SJCRH30 (cell line): ENCODE results near the gene DAPK1. TPM values are rescaled to one million over a fixed set of nuclear protein-coding genes. Genes with fewer than 3 reads are reported as not detected.
A peak's percentile ranks its signal among the peaks of the same experiment; 100 is the strongest.

Source experiments
- DNase-seq, 2 experiments: peaks; one replicate each; pipeline ENCODE4 v3.0.0-alpha.2; 2015 to 2020
- H3K27ac ChIP-seq: fragments of 250-450 bp; sonication (Bioruptor Pico); 2 replicates; pipeline ENCODE4 v1.5.1; 2020; ENCODE audit warnings: mild to moderate bottlenecking, moderate library complexity
- H3K27me3 ChIP-seq: fragments of 250-450 bp; sonication (Bioruptor Pico); 2 replicates; pipeline ENCODE4 v1.5.1; 2020; ENCODE audit warnings: mild to moderate bottlenecking, moderate library complexity
- H3K36me3 ChIP-seq: fragments of 250-450 bp; sonication (Bioruptor Pico); 2 replicates; pipeline ENCODE4 v1.5.1; 2020; ENCODE audit warnings: mild to moderate bottlenecking, moderate library complexity
- H3K4me1 ChIP-seq: fragments of 250-450 bp; sonication (Bioruptor Pico); 2 replicates; pipeline ENCODE4 v1.5.1; 2020; ENCODE audit warnings: mild to moderate bottlenecking, moderate library complexity
- H3K4me3 ChIP-seq: fragments of 250-450 bp; sonication (Bioruptor Pico); 2 replicates; pipeline ENCODE4 v1.5.1; 2020; ENCODE audit warnings: mild to moderate bottlenecking, moderate library complexity
- H3K9me3 ChIP-seq: fragments of 250-450 bp; sonication (Bioruptor Pico); replicated peaks from 2 replicates; pipeline ENCODE4 v1.5.1; 2020; ENCODE audit warnings: mild to moderate bottlenecking, moderate library complexity
- total RNA-seq: library from RNA; depleted of rRNA; stranded (reverse); fragments of >200 nt; shearing (Covaris generic); gene quantifications from 2 replicates; pipeline ENCODE4 v1.2.3, GENCODE V29; 2014

The DAPK1 gene
- total RNA-seq, 1 experiment from 2014 or later, result 73.5 TPM

DNA sequence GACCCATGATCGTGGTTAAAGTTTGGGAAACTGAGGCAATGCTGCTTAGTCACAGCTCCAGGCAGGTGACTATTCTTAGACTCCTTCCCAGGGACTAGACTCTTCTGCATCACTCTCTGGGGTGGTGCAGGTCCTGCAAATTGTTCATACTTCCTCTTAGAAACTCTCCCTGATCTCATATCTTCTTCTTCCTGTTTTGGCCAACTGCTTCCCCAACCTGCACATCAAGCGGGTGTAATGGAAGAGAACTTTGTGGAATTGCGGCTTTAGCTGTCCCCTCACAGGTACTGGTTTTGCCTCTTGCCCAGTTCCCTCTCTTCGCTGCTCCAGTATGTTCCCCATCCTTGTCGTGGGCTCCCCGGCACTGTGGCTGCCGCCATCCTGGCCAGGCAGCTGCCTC is 116.7 kb downstream of the DAPK1 start:
- Histone ChIP-seq H3K27me3 (no peaks in the 10 kb centered on the region), H3K9me3 (no peaks in the 10 kb centered on the region), H3K4me3 (no peak overlapping the region), H3K36me3 (peaks cover 31% of the 10 kb centered on the region), H3K4me1 (peaks cover 13% of the 10 kb centered on the region), H3K27ac (no peak overlapping the region)
- no peak for DNase-seq

DNA sequence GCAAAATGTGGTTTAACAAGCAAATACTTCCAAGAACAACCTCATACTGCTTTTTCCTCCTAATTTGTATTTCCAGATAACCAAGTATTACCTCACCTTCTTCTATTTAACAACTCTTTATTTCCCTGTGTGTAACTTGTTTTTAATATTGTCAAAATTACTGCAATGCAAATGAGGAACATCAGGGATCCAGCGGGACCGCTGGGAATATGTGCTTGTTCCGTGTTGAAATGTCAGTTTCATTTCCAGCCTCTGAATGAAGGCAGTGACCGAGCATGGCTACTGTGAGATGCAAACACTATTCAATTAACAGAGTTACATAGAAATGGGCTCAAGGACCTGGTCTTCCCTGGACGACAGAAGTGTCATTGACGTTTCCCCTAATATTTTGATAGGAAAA is 117.5 kb downstream of the DAPK1 start:
- Histone ChIP-seq H3K36me3 (peaks cover 33% of the 10 kb centered on the region), H3K27ac (no peak overlapping the region), H3K9me3 (no peaks in the 10 kb centered on the region), H3K4me1 (peaks cover 13% of the 10 kb centered on the region), H3K27me3 (no peaks in the 10 kb centered on the region), H3K4me3 (no peak overlapping the region)
- no peak for DNase-seq

DNA sequence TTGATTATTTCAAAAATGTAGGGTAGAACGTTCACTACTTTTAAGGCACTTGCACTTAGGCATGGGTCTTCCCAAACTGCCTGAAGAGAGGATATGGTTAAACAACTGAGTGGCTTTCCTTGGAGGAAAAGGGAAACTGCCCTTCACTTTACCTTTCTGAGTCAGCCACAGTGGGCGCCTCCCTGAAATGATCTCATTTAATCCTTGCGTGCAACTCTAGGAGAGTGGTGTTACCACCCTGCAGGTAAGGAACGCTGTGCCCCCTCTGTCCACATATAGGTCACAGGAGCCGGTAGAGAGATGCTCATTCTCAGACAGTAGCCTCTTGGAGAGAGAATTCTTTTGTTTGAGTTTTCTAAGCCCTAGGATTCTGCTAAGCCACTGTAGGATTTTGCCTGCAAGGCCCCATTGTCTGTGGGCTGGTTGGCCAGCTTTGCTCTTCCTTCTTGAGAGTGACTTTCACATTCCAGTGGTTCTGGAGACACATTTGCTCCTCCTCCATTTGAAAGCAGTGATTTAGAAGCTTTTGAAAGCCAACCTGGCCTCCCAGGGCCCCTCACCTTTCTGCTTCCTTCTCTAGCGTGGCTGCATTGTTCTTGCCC is 118.0 kb downstream of the DAPK1 start:
- no peaks in the 10 kb centered on the region for H3K9me3 ChIP-seq
- peaks cover 33% of the 10 kb centered on the region for H3K36me3 ChIP-seq
- no peak overlapping the region for H3K27ac ChIP-seq
- peaks cover 13% of the 10 kb centered on the region for H3K4me1 ChIP-seq
- DNase-seq, result peak; percentile 30 to 59
- H3K27me3 ChIP-seq, result no peaks in the 10 kb centered on the region
- H3K4me3 ChIP-seq, result no peak overlapping the region

DNA sequence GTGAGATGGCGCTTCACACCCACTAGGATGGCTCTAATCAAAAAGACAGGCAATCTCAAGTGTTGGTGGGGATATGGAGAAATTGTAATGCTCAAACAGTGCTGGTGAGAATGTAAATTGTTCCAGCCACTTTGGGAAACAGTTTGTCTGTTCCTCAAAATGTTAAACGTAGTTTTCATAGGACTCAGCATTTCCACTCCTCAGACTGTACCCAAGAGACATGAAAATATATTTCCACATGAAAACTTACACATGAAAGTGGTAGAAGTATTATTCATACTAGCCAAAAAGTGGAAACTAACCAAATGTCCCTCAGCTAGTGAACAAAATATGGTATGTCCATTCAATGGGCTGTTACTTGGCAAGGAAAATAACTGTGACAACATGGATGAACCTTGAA is 120.6 kb downstream of the DAPK1 start:
- no peak for DNase-seq
- Histone ChIP-seq H3K4me3 (no peak overlapping the region), H3K27ac (no peak overlapping the region), H3K9me3 (no peaks in the 10 kb centered on the region), H3K27me3 (no peaks in the 10 kb centered on the region), H3K36me3 (peaks cover 25% of the 10 kb centered on the region), H3K4me1 (peaks cover 15% of the 10 kb centered on the region)

DNA sequence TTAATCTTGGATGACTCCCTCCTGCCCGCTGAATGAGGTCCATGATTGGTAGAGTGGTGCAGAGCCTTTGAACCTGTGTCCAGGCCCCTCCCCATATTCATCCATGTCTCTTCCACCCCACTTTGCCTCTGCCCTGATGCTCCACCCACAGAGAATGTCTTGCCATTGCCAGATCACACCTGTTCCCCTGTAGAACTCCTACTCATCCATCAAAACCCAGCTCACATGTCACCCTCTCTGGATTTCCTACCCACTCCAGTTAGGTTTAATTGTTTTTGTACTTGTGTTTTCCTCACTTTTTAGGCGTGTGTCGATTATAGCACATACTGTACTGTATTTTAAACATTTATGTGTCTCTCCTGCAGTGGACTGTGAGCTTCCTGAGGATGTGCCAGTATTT is 121.3 kb downstream of the DAPK1 start:
- DNase-seq, result no peak
- no peak overlapping the region for H3K27ac ChIP-seq
- H3K4me1 ChIP-seq, result peaks cover 17% of the 10 kb centered on the region
- no peaks in the 10 kb centered on the region for H3K27me3 ChIP-seq
- H3K9me3 ChIP-seq, result no peaks in the 10 kb centered on the region
- H3K4me3 ChIP-seq, result no peak overlapping the region
- peaks cover 24% of the 10 kb centered on the region for H3K36me3 ChIP-seq

DNA sequence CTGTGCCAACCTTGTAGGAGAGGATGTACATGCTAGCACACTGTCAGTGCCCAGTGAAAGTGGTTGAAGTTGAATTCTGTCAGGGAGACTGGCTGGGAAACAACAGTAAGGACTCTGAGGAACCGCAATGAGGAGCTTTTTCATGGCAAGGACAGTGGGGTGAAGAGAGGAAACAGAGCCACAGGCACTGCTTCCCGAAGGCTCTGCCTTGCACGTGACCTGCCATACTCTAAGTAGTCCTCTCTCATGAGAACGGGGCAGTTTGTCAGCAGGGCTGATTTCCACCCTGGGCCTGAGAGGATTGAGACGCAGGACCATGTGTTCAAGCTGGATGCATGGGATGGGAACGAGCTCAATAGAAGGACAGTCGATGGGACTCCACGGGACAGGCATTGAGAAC is 121.7 kb downstream of the DAPK1 start:
- no peaks in the 10 kb centered on the region for H3K9me3 ChIP-seq
- H3K4me3 ChIP-seq, result no peak overlapping the region
- H3K27ac ChIP-seq, result no peak overlapping the region
- H3K4me1 ChIP-seq, result peaks cover 17% of the 10 kb centered on the region
- DNase-seq, result no peak
- no peaks in the 10 kb centered on the region for H3K27me3 ChIP-seq
- H3K36me3 ChIP-seq, result peaks cover 27% of the 10 kb centered on the region

DNA sequence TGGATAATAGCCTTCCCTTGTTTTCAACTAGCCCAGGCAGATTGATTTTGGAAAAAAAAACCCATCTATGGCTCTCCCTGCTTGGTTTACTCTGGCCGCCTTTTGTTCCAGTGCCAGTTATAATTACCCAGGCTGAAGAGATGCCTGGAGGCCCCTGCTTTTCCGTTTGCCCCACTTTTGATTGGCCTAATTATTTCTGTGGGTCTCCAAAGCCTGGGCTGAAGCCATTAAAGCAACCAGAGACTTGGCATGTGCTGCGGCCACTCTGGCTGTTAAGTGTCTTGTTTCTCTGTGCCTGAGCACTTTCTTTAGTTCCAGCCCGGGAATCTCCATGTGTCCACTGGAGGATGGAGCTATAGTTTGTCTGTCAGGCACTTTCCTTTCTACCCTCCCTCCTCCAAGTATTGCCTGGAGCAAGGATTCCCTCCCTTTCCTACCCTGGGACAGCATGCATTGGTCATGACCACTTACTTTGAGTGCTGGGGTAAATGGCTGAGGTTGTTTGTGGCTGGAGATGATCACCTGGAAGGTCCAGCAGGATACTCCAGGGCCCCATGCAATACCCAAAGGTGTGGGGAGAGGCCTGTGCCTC is 123.2 kb downstream of the DAPK1 start:
- Histone ChIP-seq H3K27me3 (no peaks in the 10 kb centered on the region), H3K9me3 (no peaks in the 10 kb centered on the region), H3K36me3 (peaks cover 28% of the 10 kb centered on the region), H3K27ac (no peak overlapping the region), H3K4me1 (peaks cover 8% of the 10 kb centered on the region; the same call in 1 of the 2 replicates), H3K4me3 (no peak overlapping the region)
- no peak for DNase-seq

DNA sequence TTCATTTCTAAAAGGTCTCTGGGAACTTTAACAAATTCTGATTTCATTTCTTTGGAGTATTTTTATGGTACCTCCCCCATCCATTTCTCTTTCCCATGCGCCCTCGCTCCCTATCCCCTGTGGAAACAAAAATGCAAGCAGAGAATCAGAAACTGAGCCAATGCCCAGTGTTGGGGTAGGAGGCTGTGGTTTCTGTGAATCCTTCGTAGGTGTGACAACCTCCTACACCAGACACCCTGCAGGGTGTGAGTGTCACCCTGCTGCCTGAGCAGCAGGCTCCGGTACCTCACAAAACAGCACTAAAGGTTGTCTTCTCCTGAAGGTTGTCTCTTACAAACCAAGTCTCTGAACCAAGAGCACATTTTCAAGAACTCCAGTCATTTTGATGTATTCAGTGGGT is 124.4 kb downstream of the DAPK1 start:
- Histone ChIP-seq H3K9me3 (no peaks in the 10 kb centered on the region), H3K27ac (no peak overlapping the region), H3K36me3 (peaks cover 28% of the 10 kb centered on the region), H3K4me3 (no peak overlapping the region), H3K27me3 (no peaks in the 10 kb centered on the region), H3K4me1 (0 out of 2 replicates have a peak, but pooled peaks cover 4% of the 10 kb centered on the region)
- DNase-seq, result no peak

DNA sequence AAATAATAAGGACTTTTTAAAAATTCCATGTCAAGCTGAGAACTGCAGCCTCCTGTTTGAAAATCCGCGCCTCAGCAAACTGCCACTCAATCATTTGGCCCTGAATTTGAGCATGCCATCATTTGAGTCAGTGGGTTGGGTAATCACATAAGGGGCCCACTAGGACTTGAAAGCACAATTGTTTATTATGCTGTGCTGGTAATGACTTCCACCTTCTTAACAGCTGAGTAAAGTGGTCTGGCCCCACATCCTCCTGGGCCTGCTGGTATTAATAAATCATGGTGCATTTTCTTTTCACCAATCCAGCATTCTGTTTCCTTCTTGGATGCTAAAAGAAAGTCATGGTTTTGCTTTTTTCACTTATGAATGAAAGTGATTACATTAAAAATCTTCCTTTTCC is 125.3 kb downstream of the DAPK1 start:
- H3K4me1 ChIP-seq, result 0 out of 2 replicates have a peak, but pooled peaks cover 4% of the 10 kb centered on the region
- no peaks in the 10 kb centered on the region for H3K27me3 ChIP-seq
- H3K27ac ChIP-seq, result no peak overlapping the region; the same call in 1 of the 2 replicates
- H3K9me3 ChIP-seq, result no peaks in the 10 kb centered on the region
- peak in 1 of 2 experiments; percentile 47 for DNase-seq
- H3K36me3 ChIP-seq, result peaks cover 20% of the 10 kb centered on the region
- no peak overlapping the region for H3K4me3 ChIP-seq

DNA sequence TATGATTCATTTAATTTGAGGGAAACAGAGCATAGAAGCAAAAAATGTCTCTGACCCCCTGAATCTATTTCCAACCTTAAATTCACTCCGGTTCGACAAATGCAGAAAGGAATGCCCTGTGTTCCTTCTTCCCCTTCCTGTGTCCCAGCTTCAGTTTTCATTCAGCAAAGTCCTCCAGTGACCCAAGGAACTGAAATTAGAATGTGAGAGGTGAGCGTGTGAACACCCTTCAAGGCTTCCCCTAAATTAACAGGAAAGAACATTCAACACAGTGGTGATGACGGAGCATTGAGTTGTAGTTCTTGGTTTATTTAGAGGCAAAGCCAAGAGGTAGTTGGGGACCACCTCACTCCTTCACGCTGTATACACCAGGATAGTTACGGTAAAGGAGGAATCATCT is 130.7 kb downstream of the DAPK1 start:
- Histone ChIP-seq H3K36me3 (peaks cover 6% of the 10 kb centered on the region; the same call in 1 of the 2 replicates), H3K4me1 (0 out of 2 replicates have a peak, but pooled peaks cover under 1% of the 10 kb centered on the region), H3K9me3 (no peaks in the 10 kb centered on the region), H3K27me3 (no peaks in the 10 kb centered on the region), H3K4me3 (no peak overlapping the region), H3K27ac (no peak overlapping the region)
- DNase-seq, result no peak

DNA sequence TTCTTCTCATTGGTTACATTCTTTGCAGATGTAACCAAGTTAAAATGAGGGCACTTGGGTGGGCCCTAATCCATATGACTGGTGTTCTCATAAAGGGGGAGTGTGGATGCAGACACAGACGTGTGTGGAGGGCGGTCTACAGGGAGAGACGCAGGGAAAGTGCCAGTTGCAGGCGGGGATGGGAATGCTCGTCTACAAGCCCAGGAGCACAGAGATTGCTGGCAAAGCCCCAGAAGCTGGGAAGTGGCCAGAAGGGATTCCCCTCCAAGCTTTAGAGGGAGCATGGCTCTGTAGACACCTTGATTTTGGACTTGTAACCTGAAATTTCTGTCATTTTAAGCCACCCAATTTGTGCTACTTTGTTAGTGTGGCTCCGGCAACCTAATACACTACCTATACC is 131.4 kb downstream of the DAPK1 start:
- DNase-seq, result no peak
- Histone ChIP-seq H3K4me3 (no peak overlapping the region), H3K36me3 (peaks cover 3% of the 10 kb centered on the region; the same call in 1 of the 2 replicates), H3K9me3 (no peaks in the 10 kb centered on the region), H3K27me3 (no peaks in the 10 kb centered on the region), H3K27ac (no peak overlapping the region), H3K4me1 (no peaks in the 10 kb centered on the region)

DNA sequence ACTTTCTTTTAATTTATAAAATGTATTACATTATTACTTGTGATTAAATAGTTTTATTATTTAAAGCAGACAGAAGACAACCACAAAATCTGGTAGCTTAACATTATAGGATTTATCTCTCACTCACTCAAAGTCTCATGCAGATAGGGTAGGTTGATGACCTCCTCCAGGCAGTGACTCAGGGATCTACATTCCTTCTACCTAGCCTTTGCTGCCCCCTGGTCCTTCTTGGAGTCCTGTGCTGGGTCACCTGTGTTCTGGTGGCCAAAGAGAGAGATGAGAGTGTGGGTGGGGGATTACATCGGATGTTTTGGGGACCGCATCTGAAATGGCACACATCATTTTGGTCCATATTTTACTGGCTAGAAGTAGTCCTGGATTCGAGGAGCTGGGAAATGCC is 132.6 kb downstream of the DAPK1 start:
- Histone ChIP-seq H3K27ac (no peak overlapping the region), H3K4me1 (no peaks in the 10 kb centered on the region), H3K27me3 (no peaks in the 10 kb centered on the region), H3K4me3 (no peak overlapping the region), H3K36me3 (no peaks in the 10 kb centered on the region; the same call in 1 of the 2 replicates), H3K9me3 (no peaks in the 10 kb centered on the region)
- DNase-seq, result no peak

DNA sequence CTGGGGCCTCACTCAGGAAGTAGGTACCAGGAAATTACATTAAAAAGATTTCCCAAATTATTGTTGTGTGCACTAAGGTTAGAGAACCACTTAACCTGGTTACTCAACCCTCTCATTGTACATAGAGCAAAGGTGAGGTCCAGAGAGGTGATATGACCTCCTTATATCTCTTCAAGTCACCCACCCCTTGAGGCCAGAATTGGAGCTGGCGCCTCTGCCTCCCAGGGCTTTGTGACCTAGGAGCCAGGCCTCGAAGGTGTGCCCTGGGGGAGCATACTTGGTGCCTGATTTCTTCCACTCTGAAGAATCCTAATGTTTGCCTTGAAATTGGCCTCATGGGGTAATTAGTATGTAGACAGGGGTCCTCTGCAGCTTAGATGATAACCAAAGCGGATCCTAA is 133.2 kb downstream of the DAPK1 start:
- no peak for DNase-seq
- Histone ChIP-seq H3K27me3 (no peaks in the 10 kb centered on the region), H3K36me3 (no peaks in the 10 kb centered on the region; the same call in 1 of the 2 replicates), H3K27ac (no peak overlapping the region), H3K4me1 (no peaks in the 10 kb centered on the region), H3K4me3 (no peak overlapping the region), H3K9me3 (no peaks in the 10 kb centered on the region)

DNA sequence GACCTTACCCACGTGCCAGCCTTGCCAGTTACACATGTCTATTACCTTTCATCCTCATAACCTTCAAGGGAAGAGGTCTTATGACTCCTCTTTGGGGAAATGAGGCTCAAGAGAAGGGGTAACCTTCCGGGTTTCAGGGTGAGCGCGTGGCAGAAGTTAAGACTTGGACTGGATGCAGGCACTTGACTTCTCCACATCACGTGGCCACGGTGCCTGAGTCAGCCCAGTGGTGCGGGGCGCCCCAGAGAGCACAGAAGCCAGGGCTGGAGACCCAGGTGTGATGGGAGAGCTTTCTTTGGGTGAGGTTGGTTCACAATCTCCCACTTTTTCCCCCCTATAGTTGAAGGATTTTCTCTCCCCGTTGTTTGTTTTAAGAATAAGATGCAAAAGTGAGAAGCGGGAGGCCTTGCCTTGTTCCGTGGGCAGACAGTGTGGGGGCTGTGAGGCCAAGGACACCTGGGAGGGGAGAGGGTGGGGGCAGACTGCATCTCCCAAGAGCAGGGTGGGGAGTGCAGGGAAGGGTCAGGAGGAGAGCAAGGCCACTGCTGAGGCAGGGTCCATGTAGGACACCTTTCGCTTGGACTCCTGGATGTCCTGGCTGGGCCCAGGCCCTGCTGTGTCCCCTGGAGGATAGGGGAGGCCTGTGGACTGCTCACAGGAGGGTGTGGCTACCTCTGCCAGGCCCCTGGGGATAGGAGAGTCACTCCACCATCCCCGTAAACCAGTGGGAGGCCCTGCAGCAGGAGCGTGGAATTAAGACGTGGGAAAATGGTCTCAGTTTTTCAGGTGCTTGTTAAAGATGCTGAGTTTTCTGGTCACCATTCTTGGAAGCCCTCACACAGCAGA is 138.2 kb downstream of the DAPK1 start:
- Histone ChIP-seq H3K4me1 (peaks cover 16% of the 10 kb centered on the region), H3K36me3 (peaks cover 9% of the 10 kb centered on the region), H3K27ac (no peak overlapping the region), H3K27me3 (no peaks in the 10 kb centered on the region), H3K4me3 (no peak overlapping the region), H3K9me3 (no peaks in the 10 kb centered on the region)
- DNase-seq, result no peak

DNA sequence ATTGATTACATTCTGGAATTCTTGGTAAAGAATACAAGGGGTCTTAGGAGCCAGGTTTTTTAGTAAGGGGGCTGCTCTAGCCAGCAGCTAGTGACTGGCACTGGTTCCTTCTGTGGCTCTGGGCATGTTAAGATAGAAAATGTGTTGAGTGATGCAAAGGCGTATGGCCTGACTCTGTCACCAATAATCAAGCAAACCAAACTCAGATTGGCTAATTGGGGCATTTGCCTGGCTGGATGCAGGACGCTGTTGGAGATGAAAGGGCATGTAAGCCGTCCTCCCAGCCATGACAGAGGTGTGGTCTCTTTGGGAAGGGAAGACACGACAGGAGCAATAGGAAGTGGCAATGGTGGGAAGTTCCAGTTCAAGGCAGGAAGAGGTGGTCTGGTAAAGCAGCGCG is 140.6 kb downstream of the DAPK1 start:
- H3K9me3 ChIP-seq, result no peaks in the 10 kb centered on the region
- no peak overlapping the region for H3K4me3 ChIP-seq
- peaks cover 38% of the 10 kb centered on the region for H3K4me1 ChIP-seq
- DNase-seq, result no peak
- no peak overlapping the region for H3K27ac ChIP-seq
- peaks cover 19% of the 10 kb centered on the region for H3K36me3 ChIP-seq
- no peaks in the 10 kb centered on the region for H3K27me3 ChIP-seq
